Gastrocnemius medialis (tissue), 4 donors: ENCODE measurements around the gene TMEFF1. TPM values are rescaled to one million over a fixed set of nuclear protein-coding genes. Genes with fewer than 3 reads are reported as not detected.
"Not testable (repeated sequence)": the region's sequence is repeated elsewhere in the genome, so short reads cannot be mapped to it uniquely, and the experiment has no call there.

Experiments
- ATAC-seq, 2 donors: fragments of 150-250 bp; one replicate each; pipeline ENCODE4 v1.9.1; 2016
- DNase-seq, 2 donors: peaks; one replicate each; pipeline ENCODE4 v3.0.0-alpha.2; 2019
- H3K27ac ChIP-seq, 4 donors: fragments of 200-600 bp; sonication (generic); 1 replicate in 1 of 4; 2 replicates in 3 of 4; pipeline ENCODE4 v1.5.1; 2016 to 2018; ENCODE audit warnings: mild to moderate bottlenecking in 2 of 4, moderate library complexity in 1 of 4
- H3K27me3 ChIP-seq, 3 donors: fragments of 200-600 bp; sonication (generic) in 2 of 3; 1 replicate in 1 of 3; 2 replicates in 2 of 3; pipeline versions ENCODE4 v1.5.1 to v1.6.0; 2016 to 2019; ENCODE audit warnings: mild to moderate bottlenecking in 1 of 3, moderate library complexity in 1 of 3
- H3K36me3 ChIP-seq, 2 donors: fragments of 200-600 bp; sonication (generic) in 1 of 2; one replicate each; pipeline ENCODE4 v1.5.1; 2017 to 2018
- H3K4me1 ChIP-seq, 2 donors: fragments of 200-600 bp; sonication (generic) in 1 of 2; one replicate each; pipeline ENCODE4 v1.5.1; 2016 to 2017; ENCODE audit warnings: mild to moderate bottlenecking in 2 of 2
- H3K4me3 ChIP-seq, 4 donors: fragments of 200-600 bp; sonication (generic) in 3 of 4; 1 replicate in 1 of 4; 2 replicates in 3 of 4; pipeline ENCODE4 v1.5.1; 2016 to 2019; ENCODE audit warnings: mild to moderate bottlenecking in 2 of 4
- H3K9me3 ChIP-seq, 3 donors: fragments of 200-600 bp; sonication (generic) in 2 of 3; 1 replicate in 1 of 3; 2 replicates in 2 of 3; pipeline ENCODE4 v1.5.1; 2016 to 2019
- CTCF ChIP-seq, 5 experiments: fragments of 450-650 bp in 3 of 5; fragments of 200-600 bp in 2 of 5; sonication (generic) in 2 of 5; IDR thresholded peaks in 4 of 5; conservative IDR thresholded peaks in 1 of 5; 1 replicate in 4 of 5; 2 replicates in 1 of 5; pipeline ENCODE4 v1.5.1; 2016 to 2019; ENCODE audit warnings: antibody characterized with exemption in 5 of 5, mild to moderate bottlenecking in 3 of 5, moderate library complexity in 3 of 5
- POLR2A ChIP-seq, 2 donors: fragments of 450-650 bp; IDR thresholded peaks; one replicate each; pipeline ENCODE4 v1.6.1; 2017; ENCODE audit warnings: antibody characterized with exemption in 2 of 2, mild to moderate bottlenecking in 2 of 2, moderate library complexity in 2 of 2
- in situ Hi-C, 4 donors: fragments of 200-750 bp; cut with MboI; loops; one replicate each; pipeline versions ENCODE4 v1.15.0 to v1.8.0; 2017; ENCODE audit warnings: low sequenced_read_pairs in 4 of 4
- intact Hi-C: fragments of 100-400 bp; cut with DNase I; formaldehyde crosslinking; loops from one replicate; pipeline ENCODE4 v1.15.1; 2023; ENCODE audit warnings: low total_unique reads
- total RNA-seq, 4 donors: library from RNA; depleted of rRNA; stranded (reverse); fragments of >200 nt; gene quantifications; one replicate each; pipeline versions ENCODE4 v1.1.0 to v1.2.3, GENCODE V29; 2016

The TMEFF1 gene
- total RNA-seq, 4 donors from 2014 or later: not detected

GRCh38 chr9:100525563-100525962, 52.6 kb downstream of the TMEFF1 start:
- Histone ChIP-seq H3K27me3 (no peaks in the 10 kb centered on the region), H3K27ac (no peak overlapping the region), H3K9me3 (no peaks in the 10 kb centered on the region), H3K36me3 (no peaks in the 10 kb centered on the region), H3K4me1 (no peaks in the 10 kb centered on the region), H3K4me3 (no peak overlapping the region)
- DNase-seq (no peak), ATAC-seq (no peak)
- TF ChIP-seq CTCF (IDR thresholded peaks at IDR 0.05 in 4 of 5, conservative IDR thresholded peaks at IDR 0.05 in 1 of 5) (no peak), POLR2A (IDR thresholded peaks at IDR 0.05) (no peak)
- in situ Hi-C loops (no loop called here), intact Hi-C loops (no loop called here)

- not testable (repeated sequence) for H3K36me3 ChIP-seq
Measured at GRCh38 chr9:100527180-100527794, 54.3 kb downstream of the TMEFF1 start.

GRCh38 chr9:100534401-100534800, 61.5 kb downstream of the TMEFF1 start:
- intact Hi-C loops (no loop called here), in situ Hi-C loops (no loop called here)
- Histone ChIP-seq H3K4me3 (no peak overlapping the region), H3K36me3 (no peaks in the 10 kb centered on the region), H3K27me3 (no peaks in the 10 kb centered on the region), H3K4me1 (no peaks in the 10 kb centered on the region), H3K27ac (no peak overlapping the region), H3K9me3 (no peaks in the 10 kb centered on the region)
- DNase-seq (no peak), ATAC-seq (no peak)
- TF ChIP-seq CTCF (IDR thresholded peaks at IDR 0.05 in 4 of 5, conservative IDR thresholded peaks at IDR 0.05 in 1 of 5) (no peak), POLR2A (IDR thresholded peaks at IDR 0.05) (no peak)

More at GRCh38 chr9:100527180-100527794, 54.3 kb downstream of the TMEFF1 start:
- H3K27me3 ChIP-seq, ATAC-seq, H3K4me3 ChIP-seq, DNase-seq, intact Hi-C loops, H3K9me3 ChIP-seq, in situ Hi-C loops, H3K27ac ChIP-seq, H3K4me1 ChIP-seq: not testable (repeated sequence)

GRCh38 chr9:100540327-100540726, 67.4 kb downstream of the TMEFF1 start:
- no peaks in the 10 kb centered on the region for H3K27me3 ChIP-seq
- H3K4me1 ChIP-seq: no peaks in the 10 kb centered on the region
- DNase-seq (no peak), ATAC-seq (no peak)
- TF ChIP-seq CTCF (IDR thresholded peaks at IDR 0.05 in 4 of 5, conservative IDR thresholded peaks at IDR 0.05 in 1 of 5) (no peak), POLR2A (IDR thresholded peaks at IDR 0.05) (no peak)
- intact Hi-C loops: no loop called here
- no peaks in the 10 kb centered on the region for H3K9me3 ChIP-seq
- H3K36me3 ChIP-seq: no peaks in the 10 kb centered on the region
- in situ Hi-C loops: no loop called here
- H3K4me3 ChIP-seq: no peak overlapping the region
- H3K27ac ChIP-seq: no peak overlapping the region

- H3K36me3 ChIP-seq: no peaks in the 10 kb centered on the region
- H3K4me1 ChIP-seq: no peaks in the 10 kb centered on the region
- no peak overlapping the region for H3K27ac ChIP-seq
- intact Hi-C loops (no loop called here), in situ Hi-C loops (no loop called here)
- no peak for DNase-seq
- TF ChIP-seq POLR2A (IDR thresholded peaks at IDR 0.05) (no peak), CTCF (IDR thresholded peaks at IDR 0.05 in 4 of 5, conservative IDR thresholded peaks at IDR 0.05 in 1 of 5) (no peak)
- H3K4me3 ChIP-seq: no peak overlapping the region
- H3K9me3 ChIP-seq: no peaks in the 10 kb centered on the region
- H3K27me3 ChIP-seq: no peaks in the 10 kb centered on the region
- no peak for ATAC-seq
Measured at GRCh38 chr9:100549048-100549447, 76.1 kb downstream of the TMEFF1 start.
